MCF 10A (cell line): ENCODE data around the gene DEFB132. TPM values are rescaled to one million over a fixed set of nuclear protein-coding genes. Genes with fewer than 3 reads are reported as not detected.
"Not testable (repeated sequence)": the region's sequence is repeated elsewhere in the genome, so short reads cannot be mapped to it uniquely, and the experiment has no call there.

Source experiments
- BruUV-seq: library from RNA; stranded (reverse); fragments of 400-500 nt; replicated peaks from 2 replicates; lab custom pipeline; 2021; lab: Mats Ljungman, UMichigan
- CTCF ChIA-PET: fragments of 300-600 bp; sonication (Branson Sonifier 250); formaldehyde crosslinking; extraction: SDS; loops from one replicate; lab custom pipeline; 2021; ENCODE audit warnings: antibody characterized with exemption, inconsistent platforms; lab: Yijun Ruan, JAX
- POLR2A ChIA-PET: fragments of 300-600, 350-650 bp; sonication (Branson Sonifier 250); formaldehyde crosslinking; extraction: SDS; loops from one replicate; lab custom pipeline; 2020; ENCODE audit warnings: antibody characterized with exemption, inconsistent platforms; lab: Yijun Ruan, JAX
- DNase-seq: peaks from one replicate; pipeline ENCODE4 v3.0.0-alpha.2; 2018; ENCODE audit not compliant: unreplicated experiment
- H3K27ac Mint-ChIP-seq: one replicate; pipeline ENCODE4 v1.8.0; 2022; ENCODE audit warnings: mild to moderate bottlenecking, low read depth, mixed read lengths; ENCODE audit not compliant: unreplicated experiment
- H3K27me3 Mint-ChIP-seq: one replicate; pipeline ENCODE4 v1.8.0; 2022; ENCODE audit warnings: mixed read lengths; ENCODE audit not compliant: insufficient read depth, unreplicated experiment
- H3K36me3 Mint-ChIP-seq: one replicate; pipeline ENCODE4 v1.8.0; 2022; ENCODE audit warnings: mild to moderate bottlenecking, moderate library complexity, mixed read lengths; ENCODE audit not compliant: insufficient read depth, unreplicated experiment
- H3K4me1 Mint-ChIP-seq: one replicate; pipeline ENCODE4 v1.8.0; 2022; ENCODE audit warnings: mixed read lengths; ENCODE audit not compliant: insufficient read depth, unreplicated experiment
- H3K4me3 Mint-ChIP-seq: one replicate; pipeline ENCODE4 v1.8.0; 2022; ENCODE audit warnings: mild to moderate bottlenecking, moderate library complexity, mixed read lengths; ENCODE audit not compliant: unreplicated experiment
- H3K9me3 Mint-ChIP-seq: one replicate; pipeline ENCODE4 v1.8.0; 2022; ENCODE audit warnings: mixed read lengths; ENCODE audit not compliant: unreplicated experiment
- intact Hi-C: fragments of 100-400 bp; cut with micrococcal nuclease; formaldehyde crosslinking; loops from 2 replicates; pipeline ENCODE4 v1.14.1; 2022
- total RNA-seq: library from RNA; stranded (reverse); gene quantifications from 2 replicates; pipeline ENCODE4 v1.2.3, GENCODE V29; 2022
- TF ChIP-seq, protein P1 (sequence below): fragments of 200-600 bp; IDR thresholded peaks from one replicate; pipeline ENCODE4 v1.8.0; 2022; ENCODE audit warnings: antibody characterized with exemption, mild to moderate bottlenecking; ENCODE audit not compliant: unreplicated experiment

DEFB132 gene
- total RNA-seq, 1 experiment from 2014 or later = not detected

DNA sequence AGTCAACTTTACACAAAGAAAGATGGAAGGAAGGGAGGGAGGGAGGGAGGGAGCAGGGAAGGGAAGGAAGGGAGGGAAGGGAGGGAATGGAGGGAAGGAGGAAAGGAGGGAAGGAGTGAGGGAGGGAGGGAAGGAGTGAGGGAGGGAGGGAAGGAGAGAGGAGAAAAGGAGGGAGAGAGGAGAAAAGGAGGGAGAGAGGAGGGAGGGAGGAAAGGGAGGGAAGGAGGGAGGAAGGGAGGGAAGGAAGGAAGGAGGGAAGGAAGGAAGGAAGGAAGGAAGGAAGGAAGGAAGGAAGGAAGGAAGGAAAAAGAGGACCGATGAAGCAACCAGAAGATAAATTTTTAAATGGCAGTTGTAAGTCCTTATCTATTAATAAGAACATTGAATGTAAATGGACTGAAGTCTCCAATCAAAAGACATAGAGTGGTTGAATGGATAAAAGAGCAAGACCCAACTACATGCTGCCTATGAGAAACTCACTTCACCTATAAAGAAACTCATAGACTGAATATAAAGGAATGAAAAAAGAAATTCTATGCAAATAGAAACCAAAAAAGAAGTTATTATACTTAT is 36.2 kb upstream of the DEFB132 start:
- intact Hi-C loops = no loop called here
- H3K9me3 Mint-ChIP-seq = no peaks in the 10 kb centered on the region
- no peak overlapping the region for H3K27ac Mint-ChIP-seq
- H3K4me3 Mint-ChIP-seq = no peak overlapping the region
- no peaks in the 10 kb centered on the region for H3K4me1 Mint-ChIP-seq
- DNase-seq = no peak
- no TSS peak for BruUV-seq
- TF ChIP-seq, protein P1, sequence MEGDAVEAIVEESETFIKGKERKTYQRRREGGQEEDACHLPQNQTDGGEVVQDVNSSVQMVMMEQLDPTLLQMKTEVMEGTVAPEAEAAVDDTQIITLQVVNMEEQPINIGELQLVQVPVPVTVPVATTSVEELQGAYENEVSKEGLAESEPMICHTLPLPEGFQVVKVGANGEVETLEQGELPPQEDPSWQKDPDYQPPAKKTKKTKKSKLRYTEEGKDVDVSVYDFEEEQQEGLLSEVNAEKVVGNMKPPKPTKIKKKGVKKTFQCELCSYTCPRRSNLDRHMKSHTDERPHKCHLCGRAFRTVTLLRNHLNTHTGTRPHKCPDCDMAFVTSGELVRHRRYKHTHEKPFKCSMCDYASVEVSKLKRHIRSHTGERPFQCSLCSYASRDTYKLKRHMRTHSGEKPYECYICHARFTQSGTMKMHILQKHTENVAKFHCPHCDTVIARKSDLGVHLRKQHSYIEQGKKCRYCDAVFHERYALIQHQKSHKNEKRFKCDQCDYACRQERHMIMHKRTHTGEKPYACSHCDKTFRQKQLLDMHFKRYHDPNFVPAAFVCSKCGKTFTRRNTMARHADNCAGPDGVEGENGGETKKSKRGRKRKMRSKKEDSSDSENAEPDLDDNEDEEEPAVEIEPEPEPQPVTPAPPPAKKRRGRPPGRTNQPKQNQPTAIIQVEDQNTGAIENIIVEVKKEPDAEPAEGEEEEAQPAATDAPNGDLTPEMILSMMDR = no peak
- H3K27me3 Mint-ChIP-seq = peaks cover 72% of the 10 kb centered on the region
- POLR2A ChIA-PET = no interaction called here
- no peaks in the 10 kb centered on the region for H3K36me3 Mint-ChIP-seq
- CTCF ChIA-PET = interaction anchor here (3.2 kb wide), 1 partner anchor 45 kb away, joined by 19 read pairs; no protein-coding TSS in a partner anchor

DNA sequence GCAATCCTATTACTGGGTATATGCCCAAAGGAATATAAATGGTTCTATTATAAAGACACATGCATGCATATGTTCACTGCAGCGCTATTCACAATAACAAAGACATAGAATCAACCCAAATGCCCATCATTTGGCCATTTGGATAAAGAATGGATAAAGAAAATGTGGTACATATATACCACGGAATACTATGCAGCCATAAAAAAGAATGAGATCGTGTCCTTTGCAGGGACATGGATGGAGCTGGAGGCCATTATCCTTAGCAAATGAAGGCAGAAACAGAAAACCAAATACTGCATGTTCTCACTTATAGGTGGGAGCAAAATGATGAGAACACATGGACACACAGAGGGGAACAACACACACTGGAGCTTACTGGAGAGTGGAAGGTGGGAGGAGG is 31.6 kb upstream of the DEFB132 start:
- H3K27ac Mint-ChIP-seq, H3K9me3 Mint-ChIP-seq, BruUV-seq, H3K4me1 Mint-ChIP-seq, H3K36me3 Mint-ChIP-seq, H3K4me3 Mint-ChIP-seq, DNase-seq, intact Hi-C loops: not testable (repeated sequence)
- CTCF ChIA-PET = interaction anchor here (0.9 to 4.9 kb wide), 4 partner anchors 10 to 119 kb away, joined by 3 to 30 read pairs (median 9); no protein-coding TSS in a partner anchor
- POLR2A ChIA-PET = interaction anchor here (0.8 kb wide), 1 partner anchor 184 kb away, joined by 3 read pairs; no protein-coding TSS in a partner anchor
- H3K27me3 Mint-ChIP-seq = peaks cover 90% of the 10 kb centered on the region

DNA sequence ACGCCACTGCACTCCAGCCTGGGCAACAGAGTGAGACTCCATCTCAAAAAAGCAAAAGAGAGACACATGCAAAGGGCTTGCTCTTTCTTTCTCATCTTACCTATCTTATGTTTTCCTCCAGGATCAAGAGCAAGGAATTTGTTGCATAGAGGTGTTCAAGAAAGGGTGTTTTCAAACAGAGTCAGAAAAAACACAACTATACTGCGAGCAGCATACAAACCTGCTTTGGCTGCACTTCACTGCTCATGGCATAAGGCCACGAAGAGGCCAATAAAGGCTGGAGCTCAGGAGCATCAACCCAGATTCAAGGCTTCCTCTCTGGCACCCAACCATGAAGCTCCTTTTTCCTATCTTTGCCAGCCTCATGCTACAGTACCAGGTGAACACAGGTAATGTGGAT is 30.6 kb upstream of the DEFB132 start, which contains the start of gene DEFB129:
TSS of gene DEFB129 (plus strand) at position 301 of the 400 bp plus-strand sequence. CDS start at position 332, 31 bp downstream.
- CTCF ChIA-PET = interaction anchor here (0.5 to 4.9 kb wide), 5 partner anchors 9 to 104 kb away, joined by 3 to 30 read pairs (median 6); no protein-coding TSS in a partner anchor
- BruUV-seq = no TSS peak
- Mint-ChIP-seq H3K4me1 (no peaks in the 10 kb centered on the region), H3K9me3 (no peaks in the 10 kb centered on the region), H3K4me3 (no peak within 1 kb of the TSS), H3K27ac (no peak within 1 kb of the TSS), H3K27me3 (peaks cover 80% of the 10 kb centered on the region), H3K36me3 (no peaks in the 10 kb centered on the region)
- TF ChIP-seq, protein P1 = no peak
- POLR2A ChIA-PET = interaction anchor here (0.6 to 1.3 kb wide), 2 partner anchors 17 to 97 kb away, joined by 3 to 4 read pairs; no protein-coding TSS in a partner anchor
- intact Hi-C loops = no loop called here
- no peak for DNase-seq

DNA sequence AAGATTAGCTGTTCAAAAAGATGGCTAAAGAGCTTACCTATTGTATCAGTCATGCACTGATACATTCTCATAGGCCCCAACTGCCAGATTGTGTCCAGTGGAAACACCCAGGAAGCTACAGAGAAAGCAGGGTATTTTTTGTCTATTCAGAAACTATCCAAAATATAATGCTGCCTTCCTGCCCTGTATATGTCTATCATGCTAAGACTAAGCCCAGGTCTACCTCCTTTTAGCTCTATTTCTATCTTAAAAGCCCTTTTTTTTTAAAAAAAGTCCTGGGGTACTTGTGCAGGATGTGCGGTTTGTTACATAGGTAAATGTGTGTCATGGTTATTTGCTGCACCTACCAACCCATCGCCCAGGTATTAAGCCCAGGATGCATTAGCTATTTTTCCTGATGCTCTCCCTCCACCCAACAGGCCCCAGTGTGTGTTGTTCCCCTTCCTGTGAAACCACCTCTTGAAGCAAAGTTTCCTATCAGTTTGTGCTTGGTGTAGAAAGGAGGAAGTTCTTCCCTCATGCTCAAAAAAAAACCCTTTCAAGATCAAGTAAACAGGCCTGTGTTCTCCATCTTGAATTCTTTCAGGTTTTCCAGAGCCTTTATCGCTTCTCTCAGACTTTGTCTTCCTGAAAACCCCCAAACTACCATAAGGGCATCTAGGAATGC is 30.0 kb upstream of the DEFB132 start:
- no peak for DNase-seq
- Mint-ChIP-seq H3K36me3 (no peaks in the 10 kb centered on the region), H3K4me1 (no peaks in the 10 kb centered on the region), H3K27ac (no peak overlapping the region), H3K9me3 (no peaks in the 10 kb centered on the region), H3K27me3 (peaks cover 73% of the 10 kb centered on the region), H3K4me3 (no peak overlapping the region)
- TF ChIP-seq, protein P1 = no peak
- CTCF ChIA-PET = interaction anchor here (0.7 to 4.9 kb wide), 5 partner anchors 8 to 48 kb away, joined by 3 to 30 read pairs (median 6); no protein-coding TSS in a partner anchor
- BruUV-seq = no TSS peak
- intact Hi-C loops = no loop called here
- POLR2A ChIA-PET = interaction anchor here (0.6 to 1.3 kb wide), 2 partner anchors 16 to 97 kb away, joined by 3 to 4 read pairs; no protein-coding TSS in a partner anchor
